KMS-11 (cell line): ENCODE results near the gene SWSAP1.

Source experiments
- H2AFZ ChIP-seq: fragments of 200-600 bp; sonication (generic); 2 replicates; pipeline ENCODE4 v1.6.1; 2016; ENCODE audit warnings: antibody characterized with exemption, mixed run types, low read depth
- H3K27ac ChIP-seq: fragments of 200-600 bp; sonication (generic); 2 replicates; pipeline ENCODE4 v1.6.1; 2016; ENCODE audit warnings: mild to moderate bottlenecking, mixed run types
- H3K27me3 ChIP-seq: fragments of 200-600 bp; sonication (generic); 2 replicates; pipeline ENCODE4 v1.6.1; 2017; ENCODE audit warnings: mild to moderate bottlenecking, low read depth, mixed run types, moderate library complexity; ENCODE audit not compliant: insufficient read depth
- H3K36me3 ChIP-seq: fragments of 200-600 bp; sonication (generic); 2 replicates; pipeline ENCODE4 v1.6.1; 2017; ENCODE audit warnings: mild to moderate bottlenecking, mixed run types; ENCODE audit not compliant: insufficient read depth
- H3K4me1 ChIP-seq: fragments of 200-600 bp; sonication (generic); 2 replicates; pipeline ENCODE4 v1.6.1; 2016; ENCODE audit warnings: mild to moderate bottlenecking, low read depth, mixed run types; ENCODE audit not compliant: poor library complexity, severe bottlenecking
- H3K4me2 ChIP-seq: fragments of 200-600 bp; sonication (generic); 2 replicates; pipeline ENCODE4 v1.7.0; 2016; ENCODE audit warnings: mild to moderate bottlenecking, mixed run types
- H3K4me3 ChIP-seq: fragments of 200-600 bp; sonication (generic); IDR thresholded peaks from 2 replicates; pipeline ENCODE4 v1.6.1; 2017; ENCODE audit warnings: low read depth, low read length, mixed read lengths; ENCODE audit not compliant: insufficient read depth
- H3K79me2 ChIP-seq: fragments of 200-600 bp; sonication (generic); 2 replicates; pipeline ENCODE4 v1.6.1; 2016; ENCODE audit warnings: low read depth, mixed run types; ENCODE audit not compliant: insufficient read depth
- H3K9ac ChIP-seq: fragments of 200-600 bp; sonication (generic); 2 replicates; pipeline ENCODE4 v1.6.1; 2016; ENCODE audit warnings: mild to moderate bottlenecking, mixed run types
- H4K20me1 ChIP-seq: fragments of 200-600 bp; sonication (generic); 2 replicates; pipeline ENCODE4 v1.6.1; 2016; ENCODE audit warnings: mild to moderate bottlenecking, mixed run types; ENCODE audit not compliant: insufficient read depth
- TF ChIP-seq, protein P1 (sequence below): fragments of 200-600 bp; sonication (generic); conservative IDR thresholded peaks from 2 replicates; pipeline ENCODE4 v1.6.1; 2017; ENCODE audit warnings: low read depth, mild to moderate bottlenecking, antibody characterized with exemption, low read length, moderate library complexity, mixed read lengths

Gene SWSAP1

GRCh38 chr19:11356676-11357550 is 17.6 kb upstream of the SWSAP1 start:
- peaks cover 9% of the 10 kb centered on the region for H3K4me1 ChIP-seq
- no peak overlapping the region for H3K4me3 ChIP-seq
- no peaks in the 10 kb centered on the region for H3K79me2 ChIP-seq
- no peak overlapping the region for H3K4me2 ChIP-seq
- H3K27ac ChIP-seq = no peak overlapping the region
- no peaks in the 10 kb centered on the region for H3K27me3 ChIP-seq
- no peak overlapping the region for H3K9ac ChIP-seq
- no peaks in the 10 kb centered on the region for H3K36me3 ChIP-seq
- TF ChIP-seq, protein P1, sequence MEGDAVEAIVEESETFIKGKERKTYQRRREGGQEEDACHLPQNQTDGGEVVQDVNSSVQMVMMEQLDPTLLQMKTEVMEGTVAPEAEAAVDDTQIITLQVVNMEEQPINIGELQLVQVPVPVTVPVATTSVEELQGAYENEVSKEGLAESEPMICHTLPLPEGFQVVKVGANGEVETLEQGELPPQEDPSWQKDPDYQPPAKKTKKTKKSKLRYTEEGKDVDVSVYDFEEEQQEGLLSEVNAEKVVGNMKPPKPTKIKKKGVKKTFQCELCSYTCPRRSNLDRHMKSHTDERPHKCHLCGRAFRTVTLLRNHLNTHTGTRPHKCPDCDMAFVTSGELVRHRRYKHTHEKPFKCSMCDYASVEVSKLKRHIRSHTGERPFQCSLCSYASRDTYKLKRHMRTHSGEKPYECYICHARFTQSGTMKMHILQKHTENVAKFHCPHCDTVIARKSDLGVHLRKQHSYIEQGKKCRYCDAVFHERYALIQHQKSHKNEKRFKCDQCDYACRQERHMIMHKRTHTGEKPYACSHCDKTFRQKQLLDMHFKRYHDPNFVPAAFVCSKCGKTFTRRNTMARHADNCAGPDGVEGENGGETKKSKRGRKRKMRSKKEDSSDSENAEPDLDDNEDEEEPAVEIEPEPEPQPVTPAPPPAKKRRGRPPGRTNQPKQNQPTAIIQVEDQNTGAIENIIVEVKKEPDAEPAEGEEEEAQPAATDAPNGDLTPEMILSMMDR = no peak
- no peaks in the 10 kb centered on the region for H4K20me1 ChIP-seq
- H2AFZ ChIP-seq = no peak overlapping the region

DNA sequence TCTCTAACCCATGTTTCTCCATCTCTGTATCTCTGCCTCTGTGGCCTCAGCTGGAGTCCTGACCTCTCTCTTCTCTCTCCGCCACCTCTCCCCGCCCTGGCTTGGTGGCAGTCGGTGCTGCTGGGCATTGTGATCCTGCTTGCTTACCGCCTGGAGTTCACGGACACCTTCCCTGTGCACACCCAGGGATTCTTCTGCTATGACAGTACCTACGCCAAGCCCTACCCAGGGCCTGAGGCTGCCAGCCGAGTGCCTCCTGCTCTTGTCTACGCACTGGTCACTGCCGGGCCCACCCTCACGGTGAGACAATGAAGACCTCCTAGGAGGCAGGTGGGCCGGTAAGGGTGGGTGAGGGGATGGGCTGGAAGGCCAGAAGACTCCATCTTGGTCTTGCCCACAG is 15.0 kb upstream of the SWSAP1 start:
- no peak overlapping the region for H3K4me3 ChIP-seq
- no peaks in the 10 kb centered on the region for H3K36me3 ChIP-seq
- no peak overlapping the region for H3K4me2 ChIP-seq
- no peaks in the 10 kb centered on the region for H4K20me1 ChIP-seq
- H3K9ac ChIP-seq = no peak overlapping the region
- H3K27ac ChIP-seq = no peak overlapping the region
- no peaks in the 10 kb centered on the region for H3K79me2 ChIP-seq
- TF ChIP-seq, protein P1 = no peak
- no peak overlapping the region for H2AFZ ChIP-seq
- H3K27me3 ChIP-seq = no peaks in the 10 kb centered on the region
- peaks cover 9% of the 10 kb centered on the region for H3K4me1 ChIP-seq

DNA sequence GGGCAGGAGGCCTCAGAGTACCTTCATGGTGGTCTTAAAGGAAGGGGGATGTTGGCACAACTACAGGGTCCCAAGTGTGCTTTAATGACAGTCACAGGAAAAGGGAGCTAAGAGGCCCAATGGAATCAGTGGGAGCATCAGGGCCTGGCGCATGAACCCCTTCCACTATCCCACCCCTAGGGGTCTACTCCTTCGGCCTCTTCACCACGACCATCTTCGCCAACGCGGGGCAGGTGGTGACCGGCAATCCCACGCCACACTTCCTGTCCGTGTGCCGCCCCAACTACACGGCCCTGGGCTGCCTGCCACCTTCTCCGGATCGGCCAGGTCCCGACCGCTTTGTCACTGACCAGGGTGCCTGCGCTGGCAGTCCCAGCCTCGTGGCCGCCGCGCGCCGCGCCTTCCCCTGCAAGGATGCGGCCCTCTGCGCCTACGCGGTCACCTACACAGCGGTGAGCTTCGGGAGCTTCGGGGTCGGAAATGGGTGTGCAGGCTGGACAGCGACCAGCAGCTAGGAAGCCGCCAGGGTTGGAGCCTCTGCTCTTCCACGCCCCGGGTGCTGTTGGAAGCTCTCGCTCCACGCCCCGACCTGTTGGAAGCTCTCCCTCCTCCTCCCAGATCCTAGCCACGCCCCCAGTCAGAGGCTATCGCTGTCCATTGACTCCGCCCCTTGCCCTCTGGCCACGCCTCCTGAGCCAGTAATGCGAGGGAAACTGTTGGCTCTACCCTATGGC is 13.3 kb upstream of the SWSAP1 start:
- H3K4me2 ChIP-seq = no peak overlapping the region
- no peaks in the 10 kb centered on the region for H3K27me3 ChIP-seq
- no peak overlapping the region for H3K9ac ChIP-seq
- H2AFZ ChIP-seq = no peak overlapping the region
- H3K79me2 ChIP-seq = no peaks in the 10 kb centered on the region
- H3K27ac ChIP-seq = no peak overlapping the region
- no peaks in the 10 kb centered on the region for H4K20me1 ChIP-seq
- no peak overlapping the region for H3K4me3 ChIP-seq
- no peaks in the 10 kb centered on the region for H3K4me1 ChIP-seq
- TF ChIP-seq, protein P1 = no peak
- no peaks in the 10 kb centered on the region for H3K36me3 ChIP-seq

GRCh38 chr19:11361771-11362731 is 12.4 kb upstream of the SWSAP1 start:
- Histone ChIP-seq H3K4me2 (no peak overlapping the region), H3K9ac (no peak overlapping the region), H3K27ac (no peak overlapping the region), H4K20me1 (no peaks in the 10 kb centered on the region), H3K4me3 (no peak overlapping the region), H3K27me3 (no peaks in the 10 kb centered on the region), H3K36me3 (no peaks in the 10 kb centered on the region), H2AFZ (no peak overlapping the region), H3K4me1 (no peaks in the 10 kb centered on the region), H3K79me2 (no peaks in the 10 kb centered on the region)
- TF ChIP-seq, protein P1 = no peak
